ENCODE data around the gene GLG1.

- TF ChIP-seq, protein P1, sequence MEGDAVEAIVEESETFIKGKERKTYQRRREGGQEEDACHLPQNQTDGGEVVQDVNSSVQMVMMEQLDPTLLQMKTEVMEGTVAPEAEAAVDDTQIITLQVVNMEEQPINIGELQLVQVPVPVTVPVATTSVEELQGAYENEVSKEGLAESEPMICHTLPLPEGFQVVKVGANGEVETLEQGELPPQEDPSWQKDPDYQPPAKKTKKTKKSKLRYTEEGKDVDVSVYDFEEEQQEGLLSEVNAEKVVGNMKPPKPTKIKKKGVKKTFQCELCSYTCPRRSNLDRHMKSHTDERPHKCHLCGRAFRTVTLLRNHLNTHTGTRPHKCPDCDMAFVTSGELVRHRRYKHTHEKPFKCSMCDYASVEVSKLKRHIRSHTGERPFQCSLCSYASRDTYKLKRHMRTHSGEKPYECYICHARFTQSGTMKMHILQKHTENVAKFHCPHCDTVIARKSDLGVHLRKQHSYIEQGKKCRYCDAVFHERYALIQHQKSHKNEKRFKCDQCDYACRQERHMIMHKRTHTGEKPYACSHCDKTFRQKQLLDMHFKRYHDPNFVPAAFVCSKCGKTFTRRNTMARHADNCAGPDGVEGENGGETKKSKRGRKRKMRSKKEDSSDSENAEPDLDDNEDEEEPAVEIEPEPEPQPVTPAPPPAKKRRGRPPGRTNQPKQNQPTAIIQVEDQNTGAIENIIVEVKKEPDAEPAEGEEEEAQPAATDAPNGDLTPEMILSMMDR (conservative IDR thresholded peaks at IDR 0.05) = no peak
- no peak for TF ChIP-seq ZFX (IDR thresholded peaks at IDR 0.05)
Observed at GRCh38 chr16:74465281-74465680, 141.6 kb downstream of the GLG1 start.
